H9 (cell line): ENCODE results near the gene WBP1L. TPM values are rescaled to one million over a fixed set of nuclear protein-coding genes. Genes with fewer than 3 reads are reported as not detected.

Experiments
- DNase-seq: peaks from one replicate; pipeline ENCODE4 v3.0.0-alpha.2; 2017
- H2AFZ ChIP-seq: one replicate; pipeline ENCODE4 v1.6.1; 2013; ENCODE audit warnings: mild to moderate bottlenecking, low read length, control low read depth, moderate library complexity
- H2AK5ac ChIP-seq: 2 replicates; pipeline ENCODE4 v1.6.1; 2013; ENCODE audit warnings: low read length, control low read depth, mixed read lengths; ENCODE audit not compliant: insufficient read length
- H2BK120ac ChIP-seq: one replicate; pipeline ENCODE4 v1.6.1; 2013; ENCODE audit warnings: low read depth, mild to moderate bottlenecking, low read length, control low read depth, inconsistent platforms; ENCODE audit not compliant: poor library complexity, severe bottlenecking
- H2BK12ac ChIP-seq: 2 replicates; pipeline ENCODE4 v1.6.1; 2013; ENCODE audit warnings: low read length, control low read depth, mixed read lengths, low read depth; ENCODE audit not compliant: insufficient read length
- H2BK15ac ChIP-seq: 2 replicates; pipeline ENCODE4 v1.6.1; 2013; ENCODE audit warnings: low read depth, low read length, control low read depth
- H2BK20ac ChIP-seq: one replicate; pipeline ENCODE4 v1.6.1; 2013; ENCODE audit warnings: low read depth, mild to moderate bottlenecking, low read length, control low read depth, inconsistent platforms; ENCODE audit not compliant: poor library complexity, severe bottlenecking
- H2BK5ac ChIP-seq: 2 replicates; pipeline ENCODE4 v1.6.1; 2013; ENCODE audit warnings: low read length, control low read depth, mixed read lengths; ENCODE audit not compliant: insufficient read length
- H3K14ac ChIP-seq: 2 replicates; pipeline ENCODE4 v1.6.1; 2013; ENCODE audit warnings: low read length, control low read depth; ENCODE audit not compliant: insufficient read depth
- H3K18ac ChIP-seq: 2 replicates; pipeline ENCODE4 v1.6.1; 2013; ENCODE audit warnings: low read depth, mild to moderate bottlenecking, mixed read lengths, low read length, control low read depth; ENCODE audit not compliant: insufficient read length
- H3K23ac ChIP-seq: 2 replicates; pipeline ENCODE4 v1.6.1; 2013; ENCODE audit warnings: low read length, control low read depth, mixed read lengths, low read depth; ENCODE audit not compliant: insufficient read length
- H3K23me2 ChIP-seq: 2 replicates; pipeline ENCODE4 v1.6.1; 2013; ENCODE audit warnings: low read depth, mild to moderate bottlenecking, mixed read lengths, low read length, control low read depth; ENCODE audit not compliant: insufficient read length, poor library complexity, severe bottlenecking
- H3K27ac ChIP-seq: 2 replicates; pipeline ENCODE4 v1.5.1; 2013; ENCODE audit warnings: low read length, control low read depth, mixed read lengths, low read depth; ENCODE audit not compliant: insufficient read length
- H3K27me3 ChIP-seq: 2 replicates; pipeline ENCODE4 v1.6.1; 2013; ENCODE audit warnings: low read length, control low read depth, inconsistent platforms; ENCODE audit not compliant: insufficient read depth
- H3K4ac ChIP-seq: 2 replicates; pipeline ENCODE4 v1.6.1; 2013; ENCODE audit warnings: low read depth, mild to moderate bottlenecking, control low read depth, inconsistent platforms, low read length, moderate library complexity
- H3K4me1 ChIP-seq: 2 replicates; pipeline ENCODE4 v1.6.1; 2013; ENCODE audit warnings: low read length, control low read depth, inconsistent platforms; ENCODE audit not compliant: insufficient read depth
- H3K4me2 ChIP-seq: 2 replicates; pipeline ENCODE4 v1.6.1; 2013; ENCODE audit warnings: low read length, control low read depth, mixed read lengths; ENCODE audit not compliant: insufficient read length, insufficient read depth
- H3K56ac ChIP-seq: 2 replicates; pipeline ENCODE4 v1.6.1; 2013; ENCODE audit warnings: low read depth, mild to moderate bottlenecking, mixed read lengths, low read length, control low read depth; ENCODE audit not compliant: insufficient read length
- H3K79me1 ChIP-seq: 2 replicates; pipeline ENCODE4 v1.6.1; 2013; ENCODE audit warnings: low read depth, mild to moderate bottlenecking, moderate library complexity, low read length, control low read depth, inconsistent platforms; ENCODE audit not compliant: insufficient read depth, poor library complexity, severe bottlenecking
- H3K79me2 ChIP-seq: 2 replicates; pipeline ENCODE4 v1.6.1; 2013; ENCODE audit warnings: low read length, control low read depth, inconsistent platforms; ENCODE audit not compliant: insufficient read depth
- H3K9ac ChIP-seq: 2 replicates; pipeline ENCODE4 v1.6.1; 2013; ENCODE audit warnings: low read length, control low read depth, mixed read lengths; ENCODE audit not compliant: insufficient read length; ENCODE audit errors: extremely low read depth
- H3K9me3 ChIP-seq: one replicate; pipeline ENCODE4 v1.6.1; 2013; ENCODE audit warnings: low read depth, low read length, inconsistent platforms; ENCODE audit not compliant: control insufficient read depth
- H3T11ph ChIP-seq: one replicate; pipeline ENCODE4 v1.6.1; 2013; ENCODE audit warnings: mild to moderate bottlenecking, low read length, control low read depth, inconsistent platforms
- H4K20me1 ChIP-seq: one replicate; pipeline ENCODE4 v1.6.1; 2013; ENCODE audit not compliant: control insufficient read depth, insufficient read length, insufficient read depth
- H4K5ac ChIP-seq: 2 replicates; pipeline ENCODE4 v1.6.1; 2013; ENCODE audit warnings: low read depth, mild to moderate bottlenecking, mixed read lengths, low read length, control low read depth; ENCODE audit not compliant: insufficient read length
- H4K8ac ChIP-seq: replicated peaks from 2 replicates; pipeline ENCODE4 v1.6.1; 2013; ENCODE audit warnings: low read length, control low read depth, mixed read lengths, low read depth; ENCODE audit not compliant: insufficient read length
- H4K91ac ChIP-seq: 2 replicates; pipeline ENCODE4 v1.6.1; 2013; ENCODE audit warnings: low read depth, mild to moderate bottlenecking, moderate library complexity, mixed read lengths, low read length, control low read depth; ENCODE audit not compliant: insufficient read length
- H3K27ac Mint-ChIP-seq, 3 experiments: 2 replicates in 2 of 3; 3 replicates in 1 of 3; pipeline ENCODE4 v1.8.0; 2020 to 2021; ENCODE audit warnings: mixed read lengths in 3 of 3, mild to moderate bottlenecking in 1 of 3, moderate library complexity in 1 of 3
- H3K27me3 Mint-ChIP-seq: 2 replicates; pipeline ENCODE4 v1.8.0; 2021; ENCODE audit warnings: low read depth, mild to moderate bottlenecking, moderate library complexity, mixed read lengths
- H3K36me3 Mint-ChIP-seq, 3 experiments: 2 replicates in 2 of 3; 3 replicates in 1 of 3; pipeline ENCODE4 v1.8.0; 2020 to 2021; ENCODE audit warnings: low read depth in 3 of 3, mixed read lengths in 3 of 3; ENCODE audit not compliant: insufficient read depth in 1 of 3
- H3K4me1 Mint-ChIP-seq, 2 experiments: 2 replicates each; pipeline ENCODE4 v1.8.0; 2020; ENCODE audit warnings: mixed read lengths in 2 of 2
- H3K4me3 Mint-ChIP-seq, 2 experiments: 2 replicates in 1 of 2; 3 replicates in 1 of 2; pipeline ENCODE4 v1.8.0; 2020 to 2021; ENCODE audit warnings: mild to moderate bottlenecking in 2 of 2, mixed read lengths in 2 of 2, moderate library complexity in 1 of 2
- H3K9me3 Mint-ChIP-seq, 2 experiments: 2 replicates in 1 of 2; 3 replicates in 1 of 2; pipeline ENCODE4 v1.8.0; 2020; ENCODE audit warnings: mild to moderate bottlenecking in 2 of 2, mixed read lengths in 2 of 2, moderate library complexity in 1 of 2
- WGBS: extraction: QIAGEN DNeasy Blood & Tissue Kit; methylation state at CpG from one replicate; pipeline ENCODE4 v1.1.7; 2013; ENCODE audit warnings: missing lambda C conversion rate, low lambda C conversion rate, mixed read lengths; ENCODE audit not compliant: insufficient read length; ENCODE audit errors: extremely low coverage; 5-methylcytosine and 5-hydroxymethylcytosine counted together
- total RNA-seq: library from RNA; stranded (reverse); gene quantifications from 2 replicates; pipeline ENCODE4 v1.2.1, GENCODE V29; 2021
- TF ChIP-seq, protein P1 (sequence below): fragments of 200-600 bp; sonication (generic); conservative IDR thresholded peaks from 3 replicates; pipeline ENCODE4 v1.8.0; 2021; ENCODE audit warnings: antibody characterized with exemption, mild to moderate bottlenecking

Gene WBP1L
- total RNA-seq, 1 experiment from 2014 or later, result 23.8 TPM

DNA sequence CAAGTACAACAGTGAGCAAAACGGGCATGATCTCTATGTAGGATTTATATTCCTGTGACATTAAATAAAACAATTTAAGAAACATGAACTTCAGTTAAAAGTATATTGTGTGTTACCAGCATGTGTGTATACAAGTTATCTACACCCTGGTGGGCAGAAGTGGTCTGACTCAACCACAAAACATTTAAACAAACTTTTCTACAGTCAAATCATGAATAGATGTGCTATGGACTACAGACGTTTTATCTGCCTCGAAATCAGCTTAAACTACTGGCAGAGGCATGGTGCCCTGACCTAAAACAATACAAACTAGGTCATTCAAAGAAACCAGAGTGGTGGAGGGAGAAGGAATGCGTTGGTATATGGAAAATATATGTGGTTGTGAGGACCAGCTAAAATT lies 33.1 kb upstream of the WBP1L start:
- WGBS, result no CpG with 5 or more reads among the region's 4 CpGs

More for the DNA sequence above, 33.1 kb upstream of the WBP1L start:
- no peak overlapping the region for H4K5ac ChIP-seq
- Mint-ChIP-seq H3K9me3 (no peaks in the 10 kb centered on the region), H3K4me1 (peaks cover 14 to 16% of the 10 kb centered on the region in 2 experiments), H3K4me3 (no peak overlapping the region), H3K36me3 (no peaks in the 10 kb centered on the region), H3K27ac (no peak overlapping the region), H3K27me3 (no peaks in the 10 kb centered on the region)
- no peak overlapping the region for H2AK5ac ChIP-seq
- H4K91ac ChIP-seq, result no peak overlapping the region
- no peak overlapping the region for H2BK20ac ChIP-seq
- H3K79me2 ChIP-seq, result peaks cover 3% of the 10 kb centered on the region; the same call in 1 of the 2 replicates
- H4K8ac ChIP-seq, result no peak overlapping the region
- TF ChIP-seq, protein P1, sequence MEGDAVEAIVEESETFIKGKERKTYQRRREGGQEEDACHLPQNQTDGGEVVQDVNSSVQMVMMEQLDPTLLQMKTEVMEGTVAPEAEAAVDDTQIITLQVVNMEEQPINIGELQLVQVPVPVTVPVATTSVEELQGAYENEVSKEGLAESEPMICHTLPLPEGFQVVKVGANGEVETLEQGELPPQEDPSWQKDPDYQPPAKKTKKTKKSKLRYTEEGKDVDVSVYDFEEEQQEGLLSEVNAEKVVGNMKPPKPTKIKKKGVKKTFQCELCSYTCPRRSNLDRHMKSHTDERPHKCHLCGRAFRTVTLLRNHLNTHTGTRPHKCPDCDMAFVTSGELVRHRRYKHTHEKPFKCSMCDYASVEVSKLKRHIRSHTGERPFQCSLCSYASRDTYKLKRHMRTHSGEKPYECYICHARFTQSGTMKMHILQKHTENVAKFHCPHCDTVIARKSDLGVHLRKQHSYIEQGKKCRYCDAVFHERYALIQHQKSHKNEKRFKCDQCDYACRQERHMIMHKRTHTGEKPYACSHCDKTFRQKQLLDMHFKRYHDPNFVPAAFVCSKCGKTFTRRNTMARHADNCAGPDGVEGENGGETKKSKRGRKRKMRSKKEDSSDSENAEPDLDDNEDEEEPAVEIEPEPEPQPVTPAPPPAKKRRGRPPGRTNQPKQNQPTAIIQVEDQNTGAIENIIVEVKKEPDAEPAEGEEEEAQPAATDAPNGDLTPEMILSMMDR, result no peak
- no peaks in the 10 kb centered on the region for H3K27me3 ChIP-seq
- H3K56ac ChIP-seq, result no peak overlapping the region
- peaks cover 11% of the 10 kb centered on the region for H3K23me2 ChIP-seq
- DNase-seq, result no peak
- no peak overlapping the region for H3K14ac ChIP-seq
- 0 out of 2 replicates have a peak, but pooled peaks cover 2% of the 10 kb centered on the region for H3K4me1 ChIP-seq
- no peak overlapping the region for H3K27ac ChIP-seq
- H3K79me1 ChIP-seq, result peaks cover 3% of the 10 kb centered on the region
- H2AFZ ChIP-seq, result no peak overlapping the region
- no peak overlapping the region for H2BK120ac ChIP-seq
- no peak overlapping the region for H3K18ac ChIP-seq
- H3K9ac ChIP-seq, result no peak overlapping the region
- H2BK12ac ChIP-seq, result no peak overlapping the region
- H2BK5ac ChIP-seq, result no peak overlapping the region
- H2BK15ac ChIP-seq, result no peak overlapping the region
- no peak overlapping the region for H3K4ac ChIP-seq
- H3K23ac ChIP-seq, result no peak overlapping the region
- H3K4me2 ChIP-seq, result no peak overlapping the region
- H4K20me1 ChIP-seq, result no peaks in the 10 kb centered on the region
- H3K9me3 ChIP-seq, result no peaks in the 10 kb centered on the region
- H3T11ph ChIP-seq, result no peak overlapping the region
